HFFc6 (cell line): ENCODE measurements around the gene TSTD2. TPM values are rescaled to one million over a fixed set of nuclear protein-coding genes. Genes with fewer than 3 reads are reported as not detected.

Source experiments
- DNase-seq: peaks from one replicate; pipeline ENCODE4 v3.0.0-alpha.2; 2018
- H3K27ac Mint-ChIP-seq: 2 replicates; pipeline ENCODE4 v1.8.0; 2020; ENCODE audit warnings: mild to moderate bottlenecking, mixed read lengths
- H3K27me3 Mint-ChIP-seq: 2 replicates; pipeline ENCODE4 v1.8.0; 2021; ENCODE audit warnings: mild to moderate bottlenecking, moderate library complexity, mixed read lengths; ENCODE audit not compliant: insufficient read depth
- H3K36me3 Mint-ChIP-seq: 2 replicates; pipeline ENCODE4 v1.8.0; 2021; ENCODE audit warnings: low read depth, mixed read lengths
- H3K4me1 Mint-ChIP-seq: 2 replicates; pipeline ENCODE4 v1.8.0; 2020; ENCODE audit warnings: low read depth, mixed read lengths
- H3K4me3 Mint-ChIP-seq: 2 replicates; pipeline ENCODE4 v1.8.0; 2020; ENCODE audit warnings: mild to moderate bottlenecking, moderate library complexity, mixed read lengths
- H3K9me3 Mint-ChIP-seq: 2 replicates; pipeline ENCODE4 v1.8.0; 2020; ENCODE audit warnings: mild to moderate bottlenecking, mixed read lengths
- total RNA-seq, 6 experiments: library from RNA; stranded (reverse); fragmentation: NEBNext Ultra II Directional; extraction: Animal tissue kit (Norgen Biotek cat#: 25700); gene quantifications; 2 replicates in 1 of 6; 3 replicates in 5 of 6; pipeline ENCODE4 v1.2.3, GENCODE V29; 2021
- TF ChIP-seq, protein P1 (sequence below): fragments of 200-600 bp; sonication (generic); IDR thresholded peaks from 2 replicates; pipeline ENCODE4 v1.5.0; 2021; ENCODE audit warnings: antibody characterized with exemption, mild to moderate bottlenecking

Gene TSTD2
- total RNA-seq, 6 experiments from 2014 or later, result 7.0 to 10.7 (median 8.6) TPM

DNA sequence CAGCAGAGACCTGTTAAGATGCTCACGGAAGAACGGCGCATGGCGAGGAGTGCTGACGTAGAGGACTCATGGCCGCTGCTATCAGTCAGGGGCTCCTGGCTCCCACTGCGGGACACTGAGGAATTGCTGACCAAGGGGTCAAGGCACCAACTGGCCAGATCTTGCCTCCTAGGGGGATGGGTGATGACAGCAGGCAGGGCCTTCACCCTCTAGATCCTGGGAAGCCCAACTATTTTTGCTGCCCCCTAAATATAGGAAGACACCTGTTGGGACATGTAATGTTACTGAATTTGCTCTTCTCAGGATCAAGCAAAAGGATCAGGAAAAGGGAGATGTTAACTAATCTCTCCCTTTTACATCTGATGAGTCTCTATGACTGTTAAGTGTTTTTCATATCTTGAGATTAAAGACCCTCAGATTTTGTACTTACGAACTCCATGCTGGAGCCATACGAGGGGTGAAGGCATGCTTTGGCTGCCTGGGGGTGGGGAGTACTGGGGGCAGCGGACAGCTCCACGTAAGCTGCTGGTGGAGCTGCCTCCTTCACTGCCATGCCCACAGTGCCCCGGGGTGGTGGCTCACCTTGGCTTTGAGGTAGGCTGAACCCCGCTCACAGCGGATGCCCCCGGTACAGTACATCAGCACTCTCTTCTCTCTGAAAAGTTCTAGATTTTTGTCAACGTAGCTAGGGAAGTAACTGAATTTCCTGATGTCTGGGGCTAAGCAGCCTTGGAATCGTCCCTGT is 28.1 kb downstream of the TSTD2 start:
- no peak for DNase-seq
- H3K9me3 Mint-ChIP-seq, result no peaks in the 10 kb centered on the region
- no peak overlapping the region for H3K27ac Mint-ChIP-seq
- H3K4me1 Mint-ChIP-seq, result no peaks in the 10 kb centered on the region
- TF ChIP-seq, protein P1, sequence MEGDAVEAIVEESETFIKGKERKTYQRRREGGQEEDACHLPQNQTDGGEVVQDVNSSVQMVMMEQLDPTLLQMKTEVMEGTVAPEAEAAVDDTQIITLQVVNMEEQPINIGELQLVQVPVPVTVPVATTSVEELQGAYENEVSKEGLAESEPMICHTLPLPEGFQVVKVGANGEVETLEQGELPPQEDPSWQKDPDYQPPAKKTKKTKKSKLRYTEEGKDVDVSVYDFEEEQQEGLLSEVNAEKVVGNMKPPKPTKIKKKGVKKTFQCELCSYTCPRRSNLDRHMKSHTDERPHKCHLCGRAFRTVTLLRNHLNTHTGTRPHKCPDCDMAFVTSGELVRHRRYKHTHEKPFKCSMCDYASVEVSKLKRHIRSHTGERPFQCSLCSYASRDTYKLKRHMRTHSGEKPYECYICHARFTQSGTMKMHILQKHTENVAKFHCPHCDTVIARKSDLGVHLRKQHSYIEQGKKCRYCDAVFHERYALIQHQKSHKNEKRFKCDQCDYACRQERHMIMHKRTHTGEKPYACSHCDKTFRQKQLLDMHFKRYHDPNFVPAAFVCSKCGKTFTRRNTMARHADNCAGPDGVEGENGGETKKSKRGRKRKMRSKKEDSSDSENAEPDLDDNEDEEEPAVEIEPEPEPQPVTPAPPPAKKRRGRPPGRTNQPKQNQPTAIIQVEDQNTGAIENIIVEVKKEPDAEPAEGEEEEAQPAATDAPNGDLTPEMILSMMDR, result no peak
- H3K27me3 Mint-ChIP-seq, result no peaks in the 10 kb centered on the region
- peaks cover 3% of the 10 kb centered on the region; the same call in 1 of the 2 replicates for H3K36me3 Mint-ChIP-seq
- H3K4me3 Mint-ChIP-seq, result no peak overlapping the region

DNA sequence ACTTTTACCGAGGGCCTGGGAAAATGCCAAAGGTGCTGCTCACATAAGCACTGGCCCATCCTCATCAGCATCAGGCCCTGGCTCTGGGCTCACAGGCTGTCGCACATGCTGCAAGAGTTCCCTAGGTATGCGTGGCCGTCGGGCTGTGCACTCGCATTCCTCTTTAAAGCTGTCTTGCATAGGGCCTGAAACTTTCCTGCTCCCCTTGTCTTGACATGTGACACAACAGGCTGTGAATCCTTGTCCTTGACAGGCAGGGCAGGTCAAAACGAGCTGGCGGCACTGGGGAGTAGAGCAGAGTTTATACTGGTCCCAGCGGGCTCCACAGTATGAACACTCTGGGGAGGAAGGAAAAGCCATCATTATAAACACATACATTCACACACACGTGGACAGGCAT is 30.7 kb downstream of the TSTD2 start:
- peaks cover 3% of the 10 kb centered on the region; the same call in 1 of the 2 replicates for H3K36me3 Mint-ChIP-seq

DNA sequence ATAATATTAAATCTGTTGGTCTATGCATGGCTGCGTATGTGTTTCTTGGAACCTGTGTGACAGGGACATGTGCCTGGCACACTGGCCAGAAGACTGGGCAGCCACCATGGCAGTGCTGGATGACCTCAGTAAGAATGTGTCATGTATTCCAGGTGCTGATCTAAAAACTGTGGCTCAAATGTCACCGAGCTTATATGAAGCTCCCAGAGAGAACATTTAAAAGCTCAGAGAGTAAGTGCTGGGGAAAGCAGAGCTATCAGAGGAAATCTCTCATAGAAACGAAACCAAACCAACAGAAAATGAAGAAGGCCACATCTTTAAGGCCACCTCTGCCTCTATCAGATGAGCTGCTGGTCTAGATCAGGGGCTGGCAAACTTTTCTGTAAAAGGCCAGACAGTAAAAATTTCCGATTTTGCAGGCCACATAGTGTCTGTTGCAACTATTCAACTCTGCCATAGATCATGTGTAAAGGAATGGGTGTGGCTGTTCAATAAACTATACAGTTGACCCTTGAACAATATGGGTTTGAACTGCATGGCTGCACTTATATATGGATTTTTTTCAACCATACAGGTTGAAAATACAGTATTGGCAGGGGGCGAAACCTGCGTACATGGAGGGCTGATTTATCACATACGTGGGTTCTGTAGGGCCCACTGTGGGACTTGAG is 31.8 kb downstream of the TSTD2 start:
- Mint-ChIP-seq H3K36me3 (no peaks in the 10 kb centered on the region; the same call in 1 of the 2 replicates), H3K27ac (no peak overlapping the region), H3K9me3 (no peaks in the 10 kb centered on the region), H3K4me1 (peaks cover 5% of the 10 kb centered on the region), H3K4me3 (no peak overlapping the region), H3K27me3 (no peaks in the 10 kb centered on the region; the same call in 1 of the 2 replicates)
- TF ChIP-seq, protein P1, result no peak
- DNase-seq, result no peak

More for the DNA sequence above, 30.7 kb downstream of the TSTD2 start:
- H3K4me1 Mint-ChIP-seq, result peaks cover 5% of the 10 kb centered on the region
- H3K27ac Mint-ChIP-seq, result no peak overlapping the region
- TF ChIP-seq, protein P1, result no peak
- no peaks in the 10 kb centered on the region for H3K27me3 Mint-ChIP-seq
- DNase-seq, result no peak
- H3K4me3 Mint-ChIP-seq, result no peak overlapping the region
- H3K9me3 Mint-ChIP-seq, result no peaks in the 10 kb centered on the region

DNA sequence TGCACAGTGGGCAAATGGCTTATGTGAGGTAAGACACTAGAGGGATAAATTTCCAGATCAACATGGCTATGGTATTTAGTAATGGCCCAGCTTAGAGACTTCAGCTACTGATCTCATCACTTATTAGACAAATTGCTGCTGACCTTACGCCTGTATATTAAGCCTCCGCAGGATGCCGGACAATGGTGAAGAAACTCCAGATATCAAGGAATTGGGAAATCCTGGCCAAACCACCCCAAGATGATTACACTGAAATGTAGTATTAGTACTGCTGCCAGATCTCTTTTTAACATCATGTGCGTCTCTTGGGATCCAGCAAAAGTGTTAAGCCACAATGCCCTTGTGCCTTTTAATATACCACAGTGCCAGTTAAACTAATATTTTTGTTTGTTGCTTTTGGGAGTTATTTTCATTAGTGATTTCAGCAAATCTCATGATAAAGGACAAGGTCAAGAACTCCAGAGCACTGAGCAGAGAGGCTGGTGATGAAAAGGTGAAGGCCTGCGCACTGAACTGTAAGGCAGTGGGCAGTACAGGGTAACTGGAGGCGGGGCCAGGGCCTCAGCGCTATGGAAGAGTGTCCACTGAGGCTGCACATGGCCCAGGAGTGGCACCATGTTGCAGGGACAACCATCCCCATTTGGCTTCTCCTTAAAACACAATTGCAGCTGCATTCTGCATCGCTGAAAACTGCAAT is 32.5 kb downstream of the TSTD2 start:
- peaks cover 5% of the 10 kb centered on the region for H3K4me1 Mint-ChIP-seq
- TF ChIP-seq, protein P1, result no peak

DNA sequence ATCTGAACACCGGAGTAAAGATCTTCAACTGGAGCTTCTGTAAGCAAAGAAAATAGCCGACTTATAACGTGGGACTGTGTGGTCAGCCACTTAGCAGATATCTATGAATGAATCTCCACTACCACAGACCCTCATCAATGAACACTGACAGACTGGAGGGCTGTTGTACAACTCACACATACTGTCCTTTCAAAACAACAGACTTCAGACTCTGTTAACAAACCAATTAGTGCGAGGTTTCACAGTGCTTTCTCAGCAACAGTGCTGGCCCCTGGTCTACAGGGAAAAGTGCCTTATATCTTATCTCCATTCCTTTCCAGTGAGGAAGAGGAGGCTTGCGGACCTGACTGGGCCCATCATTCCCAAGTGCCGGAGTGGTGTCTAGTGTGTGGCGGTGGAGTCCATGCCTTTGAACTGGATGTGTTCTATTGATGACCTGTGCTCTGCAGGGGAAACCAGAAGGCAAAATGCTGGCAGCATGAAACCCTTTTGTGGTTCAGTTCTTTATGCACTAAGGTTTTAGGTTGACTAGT is 33.8 kb downstream of the TSTD2 start:
- Mint-ChIP-seq H3K9me3 (no peaks in the 10 kb centered on the region), H3K27ac (no peak overlapping the region), H3K36me3 (no peaks in the 10 kb centered on the region), H3K4me3 (no peak overlapping the region), H3K4me1 (peaks cover 5% of the 10 kb centered on the region), H3K27me3 (peaks cover 1% of the 10 kb centered on the region; the same call in 1 of the 2 replicates)
- no peak for DNase-seq
- TF ChIP-seq, protein P1, result no peak

More for the DNA sequence above, 32.5 kb downstream of the TSTD2 start:
- H3K36me3 Mint-ChIP-seq, result no peaks in the 10 kb centered on the region; the same call in 1 of the 2 replicates
- no peaks in the 10 kb centered on the region for H3K9me3 Mint-ChIP-seq
- no peak overlapping the region for H3K27ac Mint-ChIP-seq
- no peak overlapping the region for H3K4me3 Mint-ChIP-seq
- DNase-seq, result no peak
- peaks cover 1% of the 10 kb centered on the region; the same call in 1 of the 2 replicates for H3K27me3 Mint-ChIP-seq
